ENCODE results near the gene NACC1.
"Not testable (repeated sequence)": the region's sequence is repeated elsewhere in the genome, so short reads cannot be mapped to it uniquely, and the experiment has no call there.

Gene NACC1

GRCh38 chr19:13121551-13122274 lies 3.6 kb downstream of the NACC1 start:
- no peak for DNase-seq

- DNase-seq = no peak
These were observed 4.3 kb downstream of the NACC1 start for GRCh38 chr19:13122275-13122878.

DNA sequence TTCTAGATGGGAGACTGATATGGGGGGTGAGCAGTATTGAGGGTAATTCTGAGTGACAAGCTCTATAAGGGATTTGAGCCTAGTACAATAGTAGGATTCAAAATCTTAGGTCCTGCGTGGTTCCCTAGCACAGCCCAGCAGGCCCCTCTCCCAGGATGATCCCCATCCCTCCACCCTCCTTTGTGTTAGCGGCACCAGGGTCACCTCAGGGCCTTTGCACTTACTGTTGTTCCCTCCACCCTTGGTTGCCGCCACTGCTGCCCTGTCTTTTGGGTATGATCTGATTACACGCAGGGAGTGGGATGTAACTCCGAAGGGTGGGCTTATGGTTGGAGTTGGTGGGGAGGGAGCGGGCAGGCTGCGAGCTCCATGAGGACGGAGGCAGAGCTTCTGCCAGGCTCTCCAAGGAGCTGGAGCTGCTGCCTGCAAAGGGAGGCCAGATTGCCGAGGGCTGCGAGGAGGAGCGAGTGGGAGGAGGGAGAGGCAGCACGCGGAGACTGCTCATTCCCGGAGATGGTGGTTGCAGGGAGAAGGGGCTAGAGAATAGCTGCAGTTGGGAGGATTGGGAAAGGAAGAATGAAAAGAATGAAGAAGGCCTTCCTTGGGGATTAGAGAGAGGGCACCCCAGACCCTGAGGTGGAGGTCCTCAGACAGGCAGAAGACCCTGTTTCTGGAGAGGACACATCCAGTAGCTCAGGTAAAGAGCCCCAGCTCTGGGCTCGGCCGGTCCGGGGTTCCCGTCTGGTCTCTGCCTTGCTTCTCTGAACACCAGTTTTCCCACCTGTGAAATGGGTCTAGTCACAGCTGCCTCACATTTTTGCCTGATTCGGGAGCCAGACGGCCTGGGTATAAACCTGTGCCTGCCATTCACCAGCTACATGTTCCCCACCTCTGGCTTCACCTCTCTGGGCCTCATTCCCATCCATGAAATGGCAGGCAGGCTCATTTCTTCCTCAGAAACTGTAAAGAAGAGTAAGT lies 5.2 kb downstream of the NACC1 start:
- DNase-seq = no peak

- DNase-seq = no peak
These were observed 9.0 kb downstream of the NACC1 start for GRCh38 chr19:13127051-13127450.

DNA sequence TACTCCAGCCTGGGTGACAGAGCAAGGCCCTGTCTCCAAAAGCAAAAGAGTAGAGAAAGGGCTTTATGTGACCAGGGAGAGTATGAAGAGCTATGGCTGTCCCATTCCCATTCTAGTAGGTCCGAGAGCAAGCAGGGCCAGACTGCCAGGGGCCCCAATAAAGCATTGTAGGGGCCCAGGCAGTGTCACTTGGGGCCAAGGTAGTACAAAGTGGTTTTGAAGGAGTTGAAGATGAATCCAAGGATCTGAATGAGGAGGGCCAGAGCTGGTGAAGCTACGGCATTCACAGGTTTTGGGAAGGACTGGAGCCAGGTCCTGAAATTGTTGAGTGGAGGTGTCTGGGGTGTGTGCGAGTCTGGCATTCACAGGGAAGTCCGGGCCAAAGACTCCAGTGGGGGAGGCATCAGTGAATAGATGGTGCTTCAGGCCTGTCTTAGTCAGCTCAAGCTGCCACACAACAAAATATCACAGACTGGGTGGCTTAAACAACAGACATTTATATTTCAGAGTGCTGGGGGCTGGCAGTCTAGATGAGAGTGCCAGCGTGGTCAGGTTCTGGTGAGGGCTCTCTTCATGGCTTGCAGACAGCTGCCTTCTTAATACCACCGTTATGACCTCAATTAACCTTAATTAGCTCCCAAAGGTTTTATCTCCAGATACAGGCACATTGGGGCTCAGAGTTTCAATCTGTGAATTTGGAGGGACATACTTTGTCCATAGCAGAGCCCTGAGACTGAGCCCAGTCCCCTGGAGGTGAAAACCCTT lies 9.9 kb downstream of the NACC1 start:
- no peak for DNase-seq

DNA sequence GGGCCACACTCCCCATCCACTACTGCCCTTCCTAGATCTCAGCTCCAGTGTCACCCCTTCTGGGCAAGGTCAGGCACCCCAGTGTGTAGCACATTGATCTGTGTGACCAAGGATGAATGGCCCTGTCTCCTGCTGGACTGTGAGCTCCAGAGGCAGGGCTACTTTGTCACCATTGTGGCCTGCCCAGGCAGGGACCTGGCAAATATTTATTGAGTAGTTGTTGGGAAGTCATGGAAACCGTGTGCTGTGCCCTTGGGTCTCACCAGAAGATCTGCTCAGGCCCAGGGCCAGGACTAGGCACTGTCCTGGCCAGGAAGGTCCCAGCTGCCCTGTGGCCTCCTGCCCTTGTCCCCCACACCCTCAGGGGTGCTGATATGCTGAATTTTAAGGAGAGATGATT lies 10.5 kb downstream of the NACC1 start:
- no peak for DNase-seq

- no peak for DNase-seq
These were observed 11.3 kb downstream of the NACC1 start for GRCh38 chr19:13129384-13129783.

GRCh38 chr19:13130886-13131490 lies 12.9 kb downstream of the NACC1 start:
- no peak for DNase-seq

GRCh38 chr19:13132471-13133180 lies 14.6 kb downstream of the NACC1 start:
- DNase-seq = peak; percentile 71

- DNase-seq = no peak
These were observed 15.3 kb downstream of the NACC1 start for GRCh38 chr19:13133241-13133870.

DNA sequence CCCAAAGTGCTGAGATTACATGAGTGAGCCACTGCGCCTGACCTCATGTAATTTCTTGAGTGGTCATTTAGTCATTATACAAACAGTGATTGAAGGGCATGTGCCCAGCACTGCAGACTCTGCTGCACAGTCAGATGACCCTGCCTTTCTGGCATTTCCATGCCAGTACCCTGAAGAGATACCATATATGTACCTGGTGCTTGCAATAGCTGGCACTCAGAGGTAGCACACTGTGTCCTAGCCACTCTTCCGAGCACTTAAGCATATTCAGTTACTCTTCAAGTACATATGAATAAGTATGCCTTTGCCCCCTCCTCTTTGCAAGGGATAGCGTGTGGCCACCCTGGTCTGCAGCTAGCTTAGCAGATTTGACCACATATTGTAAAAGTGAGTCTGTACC lies 16.6 kb downstream of the NACC1 start:
- DNase-seq = no peak

GRCh38 chr19:13135068-13136062 lies 17.3 kb downstream of the NACC1 start:
- DNase-seq = no peak

DNA sequence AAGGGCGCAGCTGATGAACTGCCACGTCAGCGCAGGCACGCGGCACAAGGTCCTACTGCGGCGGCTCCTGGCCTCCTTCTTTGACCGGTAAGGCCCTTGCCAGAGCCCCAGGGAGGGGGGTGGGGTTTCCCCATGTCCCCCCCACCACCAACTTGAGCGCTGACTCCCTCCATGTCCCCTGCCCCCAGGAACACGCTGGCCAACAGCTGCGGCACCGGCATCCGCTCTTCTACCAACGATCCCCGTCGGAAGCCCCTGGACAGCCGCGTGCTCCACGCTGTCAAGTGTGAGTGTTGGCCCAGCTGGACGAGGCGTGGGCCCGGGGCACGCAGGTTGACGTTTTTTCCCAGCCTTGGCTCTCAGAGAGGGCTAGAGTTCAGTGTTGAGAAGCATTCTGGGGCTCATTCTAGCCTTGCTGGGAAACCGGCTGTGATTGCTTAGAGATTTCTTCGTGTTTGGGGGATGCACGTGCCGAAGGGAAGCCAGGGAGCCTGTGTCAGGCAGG lies 19.3 kb downstream of the NACC1 start:
- DNase-seq = no peak

- no peak for DNase-seq
These were observed 20.3 kb downstream of the NACC1 start for GRCh38 chr19:13138171-13138915.

GRCh38 chr19:13138916-13139198 lies 20.8 kb downstream of the NACC1 start:
- no peak for DNase-seq

DNA sequence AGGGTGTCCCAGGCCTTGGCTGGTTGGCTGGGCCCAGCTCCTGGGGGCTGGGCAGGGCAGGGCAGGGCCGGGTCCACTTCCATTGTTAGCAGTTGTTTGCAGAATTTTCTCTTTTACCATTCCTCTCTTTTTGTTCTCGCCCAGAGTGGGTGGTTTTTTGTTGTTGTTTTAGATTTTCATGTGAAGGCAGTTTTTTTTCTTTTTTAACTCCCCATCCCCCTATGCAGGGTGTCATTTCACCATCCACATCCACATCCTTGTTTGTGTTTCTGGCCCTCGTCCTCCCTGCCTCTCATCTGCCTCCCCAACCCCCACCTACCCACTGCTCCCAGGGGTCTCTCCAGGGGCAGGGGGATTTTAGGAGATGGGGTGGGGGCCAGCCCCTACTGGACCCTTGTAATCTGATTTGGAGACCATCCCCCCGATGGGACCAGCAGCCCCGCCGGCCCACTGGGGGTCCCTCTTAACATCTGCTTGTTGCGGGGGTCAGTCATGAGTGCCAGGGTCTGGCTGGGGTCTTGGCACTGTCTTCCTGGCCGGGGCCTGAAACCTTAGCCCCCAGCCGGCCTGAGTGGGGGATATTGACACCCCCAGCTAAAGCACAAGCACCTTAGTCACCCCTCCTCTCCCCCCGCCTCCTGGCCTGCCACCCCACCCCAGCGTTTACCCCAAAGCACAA lies 21.7 kb downstream of the NACC1 start:
- DNase-seq = no peak

GRCh38 chr19:13146763-13147563 lies 28.9 kb downstream of the NACC1 start:
- DNase-seq = no peak

GRCh38 chr19:13149173-13149627 lies 31.1 kb downstream of the NACC1 start:
- DNase-seq = not testable (repeated sequence)

Data from stimulated activated naive CD4-positive, alpha-beta T cell treated with Interleukin-2 at 50 U/mL for 16 hours (primary cell).